ENCODE data around the gene ZNF662.

DNA sequence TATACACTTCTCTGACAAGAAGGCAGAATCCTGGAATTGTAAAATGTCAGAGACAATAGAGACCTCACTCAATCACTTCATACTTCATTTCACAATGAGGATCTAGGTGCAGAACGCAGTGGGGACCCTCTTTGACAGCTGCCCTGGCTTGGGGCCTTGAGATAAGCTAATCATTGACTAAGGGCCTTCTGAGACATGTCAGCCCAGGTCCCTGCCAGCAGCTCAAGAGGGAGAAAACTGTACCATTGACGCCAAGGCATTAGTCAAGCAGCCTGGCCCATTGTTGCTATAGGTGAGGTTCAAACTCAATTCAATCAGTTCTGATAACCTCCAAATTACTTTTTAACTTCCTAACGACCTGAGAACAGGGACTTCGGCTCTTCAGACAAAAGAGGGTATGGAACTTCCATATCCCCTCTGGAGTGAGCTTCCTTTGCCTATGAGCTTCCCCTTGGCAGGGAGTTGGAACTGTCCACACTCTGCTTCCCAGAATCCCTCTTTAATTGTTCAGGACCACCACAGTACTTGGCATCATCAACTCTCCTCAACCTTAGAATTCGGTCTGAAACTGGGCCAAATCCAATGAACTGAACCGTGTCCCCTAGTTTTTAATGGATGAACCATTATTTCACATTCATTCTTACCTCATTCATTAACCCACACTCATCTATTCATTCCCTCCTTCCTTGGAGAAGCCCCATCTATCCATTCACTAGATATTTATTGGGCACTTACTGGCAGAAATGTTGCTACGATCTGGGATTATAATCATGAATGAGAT is 28.8 kb upstream of the ZNF662 start:
- TF ChIP-seq NFYB (CRISPR knock-in tag; IDR thresholded peaks at IDR 0.05) (no peak), MXD4 (CRISPR knock-in tag; IDR thresholded peaks at IDR 0.05) (no peak), HOXA7 (CRISPR knock-in tag; IDR thresholded peaks at IDR 0.05) (no peak), YY1 (IDR thresholded peaks at IDR 0.05; ENCODE audit: insufficient read depth, insufficient replicate concordance, low read depth, low read length) (no peak), EZH2 (conservative IDR thresholded peaks at IDR 0.05; ENCODE audit: low read depth, low read length) (no peak), ZNF644 (CRISPR knock-in tag; IDR thresholded peaks at IDR 0.05; ENCODE audit: low read depth) (no peak), MED1 (CRISPR knock-in tag; IDR thresholded peaks at IDR 0.05) (0 out of 2 replicates have a peak, but pooled peaks have one; percentile 14), ZNF816 (CRISPR knock-in tag; IDR thresholded peaks at IDR 0.05; ENCODE audit: borderline replicate concordance) (no peak), FOXP1 (IDR thresholded peaks at IDR 0.05) (no peak), FOXP1 (CRISPR knock-in tag; IDR thresholded peaks at IDR 0.05) (no peak)
- TF ChIP-seq, protein P1, sequence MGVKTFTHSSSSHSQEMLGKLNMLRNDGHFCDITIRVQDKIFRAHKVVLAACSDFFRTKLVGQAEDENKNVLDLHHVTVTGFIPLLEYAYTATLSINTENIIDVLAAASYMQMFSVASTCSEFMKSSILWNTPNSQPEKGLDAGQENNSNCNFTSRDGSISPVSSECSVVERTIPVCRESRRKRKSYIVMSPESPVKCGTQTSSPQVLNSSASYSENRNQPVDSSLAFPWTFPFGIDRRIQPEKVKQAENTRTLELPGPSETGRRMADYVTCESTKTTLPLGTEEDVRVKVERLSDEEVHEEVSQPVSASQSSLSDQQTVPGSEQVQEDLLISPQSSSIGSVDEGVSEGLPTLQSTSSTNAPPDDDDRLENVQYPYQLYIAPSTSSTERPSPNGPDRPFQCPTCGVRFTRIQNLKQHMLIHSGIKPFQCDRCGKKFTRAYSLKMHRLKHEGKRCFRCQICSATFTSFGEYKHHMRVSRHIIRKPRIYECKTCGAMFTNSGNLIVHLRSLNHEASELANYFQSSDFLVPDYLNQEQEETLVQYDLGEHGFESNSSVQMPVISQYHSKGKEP (CRISPR knock-in tag; IDR thresholded peaks at IDR 0.05), result no peak
